HG02610 (cell line): ENCODE results near the gene GPATCH11.

Experiments used
- ATAC-seq: cut with Tn5 transposase; IDR thresholded peaks from one replicate; pipeline ENCODE4 v1.9.1; 2021; ENCODE audit warnings: mild to moderate bottlenecking, moderate library complexity; ENCODE audit not compliant: unreplicated experiment

GPATCH11 gene

DNA sequence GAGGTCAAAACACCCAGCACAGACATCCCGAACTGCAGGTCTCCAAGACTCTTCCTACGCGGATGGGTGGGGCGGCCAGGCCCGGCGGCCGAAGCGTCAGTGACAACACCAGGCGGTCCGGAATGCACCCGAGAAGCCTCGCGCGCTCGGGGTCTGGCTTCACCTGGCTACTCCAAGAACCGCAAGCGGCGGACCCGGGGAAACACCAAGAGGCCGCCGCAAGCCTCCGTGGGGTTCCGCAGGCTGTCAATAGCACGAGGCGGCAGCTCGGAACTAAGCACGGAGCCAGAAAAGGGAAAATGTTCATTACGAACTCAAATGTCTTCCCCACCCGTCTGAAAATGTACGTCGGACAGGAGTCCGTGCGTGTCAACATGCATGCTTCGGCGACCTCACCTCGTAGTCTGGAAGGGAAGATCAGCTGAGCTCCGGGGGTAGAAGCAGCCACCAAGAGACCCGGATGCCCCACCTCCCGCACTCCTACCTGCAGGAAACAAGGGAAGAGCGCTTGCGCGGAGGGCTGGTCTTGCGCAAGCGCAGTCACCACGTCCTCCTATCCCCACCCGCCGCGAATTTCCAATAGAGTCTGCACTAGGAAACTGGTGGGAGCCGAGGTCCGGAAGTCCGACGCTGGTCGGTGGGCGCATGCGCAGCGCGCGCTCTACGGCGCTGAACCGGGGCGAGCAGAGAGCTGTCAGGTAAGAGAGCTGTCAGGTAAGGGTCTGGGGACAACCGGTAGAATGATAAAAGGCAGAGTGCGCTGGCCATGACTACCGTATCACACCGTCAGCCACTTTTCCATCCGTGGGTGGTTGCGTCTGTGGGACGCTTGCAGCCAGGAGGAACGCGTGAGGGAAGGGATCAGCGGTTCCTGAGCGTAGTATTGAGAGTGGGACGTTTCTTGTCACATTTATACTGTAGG is at the start of gene GPATCH11, which contains the start of gene HEATR5B:
GPATCH11 (plus strand) TSS at position 646 of the 922 bp plus-strand sequence. CDS start 3,864 bp downstream, outside the sequence.
HEATR5B (minus strand) TSS at position 500 of the 922 bp plus-strand sequence. CDS start 958 bp downstream, outside the sequence.
- peak; percentile 86 for ATAC-seq

DNA sequence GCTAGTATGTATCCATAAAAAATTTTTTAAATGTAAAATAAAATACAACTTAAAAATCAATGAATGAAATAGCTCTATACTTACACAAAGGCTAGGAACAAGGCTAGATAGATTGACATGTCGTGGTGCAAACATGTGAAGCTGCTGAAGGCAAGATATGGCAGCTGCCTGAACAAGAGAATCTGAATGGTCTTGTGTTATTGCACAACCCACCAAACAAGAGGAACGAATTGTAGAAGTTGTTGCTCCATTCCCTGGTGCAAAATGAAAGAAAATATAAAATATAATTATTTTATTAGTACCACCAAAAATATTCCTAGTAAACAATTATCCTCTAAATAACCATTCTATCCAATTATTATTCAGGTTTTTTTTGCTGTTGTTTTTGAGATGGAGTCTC is 46.5 kb upstream of the GPATCH11 start:
- no peak for ATAC-seq

DNA sequence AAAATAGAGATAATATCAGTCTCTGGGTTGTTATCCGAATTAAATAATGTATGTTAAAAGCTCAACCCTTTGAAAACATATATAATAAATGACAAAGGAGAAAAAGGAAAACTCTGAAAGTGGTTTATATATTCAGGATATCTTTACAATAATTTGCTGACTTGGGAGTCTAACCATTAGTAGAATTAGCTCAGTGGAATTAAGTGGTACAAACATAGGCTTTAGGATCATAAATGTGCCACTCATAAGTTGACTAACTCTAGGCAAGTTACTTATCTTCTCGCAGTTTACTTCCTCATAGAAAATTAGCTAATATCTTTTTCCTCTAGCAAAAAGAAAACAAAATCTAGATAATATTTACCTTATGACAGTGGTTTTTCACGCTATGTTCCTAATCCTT is 44.7 kb upstream of the GPATCH11 start:
- ATAC-seq = no peak

DNA sequence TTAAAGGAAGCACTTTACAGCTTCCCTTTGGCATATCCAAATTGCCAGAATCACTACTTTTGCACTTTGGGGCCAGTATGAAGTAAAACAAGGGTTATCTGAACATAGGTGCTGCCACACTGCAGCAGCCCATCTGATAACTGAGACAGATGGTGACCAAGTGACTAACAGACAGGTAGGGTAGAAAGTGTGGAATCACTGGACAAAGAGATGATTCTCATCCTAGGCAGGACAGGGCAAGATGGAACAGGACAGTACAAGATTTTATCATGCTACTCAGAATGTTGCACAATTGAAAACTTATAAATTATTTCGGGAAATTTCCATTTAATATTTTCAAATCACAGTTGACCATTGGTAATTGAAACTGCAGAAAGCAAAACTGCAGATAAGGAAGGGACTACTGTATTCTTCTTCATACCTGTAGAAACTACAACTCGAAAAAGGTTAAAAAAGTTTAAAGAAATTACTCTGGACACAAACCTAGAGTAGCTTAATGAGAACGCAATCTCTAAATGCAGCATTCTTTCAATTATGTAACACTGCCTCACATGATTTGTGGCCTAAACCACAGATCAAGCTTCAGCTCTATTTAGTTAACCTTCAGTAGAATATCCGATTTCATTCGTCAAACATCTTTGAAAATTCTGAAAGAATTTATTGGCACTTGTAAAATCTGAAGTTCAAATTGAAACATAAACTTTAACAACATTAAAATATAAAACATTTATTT is 31.6 kb upstream of the GPATCH11 start:
- no peak for ATAC-seq

DNA sequence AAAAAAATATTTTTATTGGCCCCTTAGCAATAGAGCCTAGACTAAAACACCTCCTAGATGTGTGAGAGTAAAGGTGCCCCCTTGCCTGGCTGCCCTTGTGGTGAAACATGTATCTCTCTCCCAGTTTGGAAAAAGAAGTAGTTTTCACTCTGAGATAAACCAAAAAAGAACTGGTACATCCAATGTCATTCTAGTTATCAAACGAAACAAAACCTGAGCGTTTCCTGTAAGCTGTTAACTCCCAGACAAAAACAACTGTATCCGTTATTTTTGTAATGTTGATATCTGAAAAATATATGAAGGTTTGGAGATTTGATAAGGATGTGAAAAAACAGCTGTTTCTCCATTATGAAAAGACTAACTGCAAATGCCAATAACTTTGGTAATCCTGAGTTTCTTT is 24.5 kb upstream of the GPATCH11 start:
- ATAC-seq = no peak

DNA sequence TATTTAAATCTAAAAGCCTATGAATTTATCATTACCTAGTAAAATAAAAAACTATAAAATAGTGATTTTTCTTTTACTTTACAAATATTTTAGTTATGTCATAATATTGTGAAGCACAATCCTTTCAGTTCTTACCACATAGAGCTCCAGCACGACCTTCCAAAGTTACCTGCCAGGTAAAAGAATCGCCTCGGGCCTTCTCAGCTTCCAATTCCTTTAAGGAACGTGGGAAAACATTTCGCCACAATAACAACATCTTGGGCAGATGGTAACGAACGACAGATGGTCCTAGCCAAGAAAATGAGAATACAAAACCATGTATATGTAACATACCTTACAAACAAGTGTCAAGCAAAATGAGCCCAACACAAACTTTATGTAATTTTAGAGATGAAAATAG is 23.9 kb upstream of the GPATCH11 start:
- ATAC-seq = no peak

DNA sequence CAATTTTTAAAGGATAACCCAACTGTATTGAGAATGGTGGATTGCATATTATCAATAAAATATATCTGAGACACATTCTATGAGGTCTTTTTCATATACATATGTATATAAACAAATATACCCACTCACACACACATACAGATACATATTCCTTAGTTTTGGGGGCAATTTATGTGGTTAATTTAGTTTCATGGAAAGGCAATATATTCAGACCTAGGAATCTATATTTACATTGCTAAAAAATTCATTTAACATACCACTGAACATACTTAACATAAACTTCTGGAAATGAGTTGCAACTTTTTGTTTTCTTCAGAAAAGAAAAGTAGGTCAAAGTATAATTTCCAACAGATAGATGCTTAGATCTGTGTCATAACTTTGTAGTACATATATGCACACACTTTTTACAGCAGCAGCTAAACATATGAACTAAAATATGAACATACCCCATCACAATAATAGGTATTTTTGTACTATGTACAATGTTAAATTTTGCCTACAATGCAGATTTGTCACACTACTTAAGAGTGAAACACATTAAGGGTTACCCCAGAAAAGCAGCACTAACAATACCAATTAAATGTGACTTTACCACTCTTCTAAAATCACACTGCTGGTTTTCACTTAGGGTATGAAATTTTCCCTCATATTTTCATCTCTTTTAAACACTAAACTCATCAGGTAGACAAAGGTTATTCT is 23.2 kb upstream of the GPATCH11 start:
- no peak for ATAC-seq

DNA sequence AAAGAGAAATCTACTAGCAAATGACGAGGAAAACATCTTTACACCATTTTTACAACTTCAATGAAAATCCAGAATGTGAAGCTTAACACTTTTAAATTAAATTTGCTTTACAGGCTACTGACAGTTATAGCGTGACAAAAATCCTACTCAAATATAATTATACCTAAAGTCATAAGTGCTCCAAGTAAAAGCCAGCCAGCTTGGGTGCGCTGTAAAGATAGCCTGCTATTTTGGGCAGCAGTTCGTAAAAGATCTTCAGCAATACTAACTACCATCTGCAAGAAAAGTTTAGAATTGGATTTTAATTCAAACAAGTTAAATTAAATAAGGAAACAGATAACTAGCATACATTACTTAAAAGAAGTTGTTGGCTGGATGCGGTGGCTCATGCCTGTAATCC is 22.5 kb upstream of the GPATCH11 start:
- no peak for ATAC-seq

DNA sequence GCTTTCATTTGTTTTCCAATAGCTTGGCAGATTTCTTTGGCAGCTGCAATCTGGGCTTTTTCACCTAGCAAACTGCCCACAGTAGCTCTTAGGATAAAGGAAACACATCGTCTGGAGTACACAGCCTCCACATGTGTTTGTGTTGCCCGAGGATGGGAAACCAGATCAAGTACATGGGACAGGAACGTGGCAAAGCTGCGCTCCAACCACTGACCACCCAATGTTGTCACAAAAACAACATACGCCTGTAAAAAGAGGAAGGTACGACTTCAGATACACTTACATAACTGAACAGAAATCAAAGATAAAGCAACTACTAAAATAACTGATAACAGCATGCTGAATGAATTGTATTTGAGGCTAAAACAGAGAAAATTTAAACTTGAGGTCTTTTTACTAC is 15.6 kb upstream of the GPATCH11 start:
- ATAC-seq = no peak

DNA sequence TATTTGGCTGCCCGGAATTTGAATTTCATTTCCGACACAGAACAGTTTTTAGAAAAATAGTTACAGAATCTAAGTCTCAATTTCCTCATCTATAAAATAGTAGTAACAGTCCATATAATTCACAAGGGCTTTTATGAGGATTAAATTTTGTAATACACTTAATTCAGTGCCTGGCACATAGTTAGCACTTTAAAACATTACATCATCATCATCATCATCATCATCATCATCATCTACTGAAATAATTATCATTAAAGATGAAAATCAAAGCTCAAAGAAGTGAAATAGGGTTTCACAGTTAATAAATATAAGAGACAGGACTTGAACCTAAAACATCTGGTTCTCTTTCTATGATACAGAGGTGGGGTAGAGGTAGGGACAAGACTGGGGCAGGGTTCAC is 13.4 kb upstream of the GPATCH11 start:
- no peak for ATAC-seq

DNA sequence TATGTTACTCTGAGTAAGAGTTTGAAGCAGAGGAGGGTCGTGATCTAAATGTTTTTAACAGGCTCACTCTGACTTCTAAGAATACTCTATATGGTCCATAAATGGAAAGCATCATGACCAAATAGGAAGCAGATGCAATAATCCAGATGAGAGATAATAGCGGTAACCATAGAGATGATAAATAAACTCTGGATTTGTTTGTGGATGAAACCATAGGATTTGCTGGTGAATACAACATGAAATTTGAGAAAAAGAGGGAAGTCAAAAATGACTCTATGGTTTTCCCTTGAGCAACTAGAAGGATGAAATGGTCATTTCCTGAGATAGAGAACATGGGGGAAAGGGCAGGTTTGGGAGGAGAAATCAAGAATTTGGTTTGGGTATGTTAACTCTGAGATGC is 4.1 kb upstream of the GPATCH11 start:
- no peak for ATAC-seq

DNA sequence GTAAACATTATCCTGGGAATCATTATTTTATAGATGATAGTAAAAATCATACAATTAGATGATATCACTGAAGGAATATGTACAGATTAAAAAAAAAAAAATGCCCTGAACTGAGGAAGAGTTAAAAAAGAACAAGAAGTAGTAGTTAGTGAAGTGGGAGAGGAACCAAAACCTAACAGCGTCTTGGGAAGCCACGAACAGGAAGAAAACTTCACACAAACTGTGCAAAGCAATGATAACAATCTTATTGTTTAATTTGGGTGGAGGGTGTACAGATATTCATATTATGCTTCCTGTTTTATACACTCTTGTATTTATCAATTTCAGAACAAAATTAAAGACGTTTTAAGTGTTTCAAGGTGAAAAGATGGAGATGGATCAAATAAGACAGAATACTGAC is 3.6 kb upstream of the GPATCH11 start:
- no peak for ATAC-seq

DNA sequence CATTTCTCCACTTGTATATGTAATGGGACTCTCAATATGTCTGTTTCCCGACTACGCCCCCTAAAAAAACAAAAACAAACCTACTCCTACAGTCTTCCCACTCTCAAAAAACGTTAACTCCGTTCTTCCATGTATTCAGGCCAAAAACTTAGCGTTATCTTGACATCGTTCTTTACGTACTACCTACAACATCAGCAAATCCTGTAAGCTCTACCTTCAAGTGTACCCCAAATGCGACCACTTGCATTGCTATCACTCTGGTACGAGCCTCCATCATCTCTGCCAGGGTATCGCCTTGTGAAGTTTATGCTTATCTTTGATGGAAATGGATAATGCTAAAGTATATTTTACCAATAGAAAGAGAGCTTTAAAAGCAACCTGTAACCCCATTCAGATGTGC is 479 bp downstream of the GPATCH11 start:
- ATAC-seq = no peak

DNA sequence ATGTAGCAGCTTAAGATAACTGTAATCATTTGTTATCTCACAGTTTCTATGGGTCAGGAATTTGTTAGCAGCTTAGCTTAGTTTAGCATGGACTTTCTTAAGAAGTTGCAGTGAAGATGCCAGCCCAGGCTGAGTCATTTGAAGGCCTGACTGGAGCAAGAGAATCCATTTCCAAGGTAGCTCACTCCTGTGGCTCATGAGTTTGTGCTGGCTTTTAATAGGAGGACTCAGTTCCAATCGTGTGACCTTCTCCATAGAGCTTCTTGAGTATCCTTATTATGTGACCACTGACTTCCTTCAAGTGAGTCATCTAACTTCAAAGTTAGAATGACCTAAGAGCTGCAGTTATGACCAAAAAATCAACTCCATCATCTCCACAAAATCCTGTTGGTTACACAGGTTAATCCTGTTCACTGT is 1.4 kb downstream of the GPATCH11 start:
- ATAC-seq = no peak

DNA sequence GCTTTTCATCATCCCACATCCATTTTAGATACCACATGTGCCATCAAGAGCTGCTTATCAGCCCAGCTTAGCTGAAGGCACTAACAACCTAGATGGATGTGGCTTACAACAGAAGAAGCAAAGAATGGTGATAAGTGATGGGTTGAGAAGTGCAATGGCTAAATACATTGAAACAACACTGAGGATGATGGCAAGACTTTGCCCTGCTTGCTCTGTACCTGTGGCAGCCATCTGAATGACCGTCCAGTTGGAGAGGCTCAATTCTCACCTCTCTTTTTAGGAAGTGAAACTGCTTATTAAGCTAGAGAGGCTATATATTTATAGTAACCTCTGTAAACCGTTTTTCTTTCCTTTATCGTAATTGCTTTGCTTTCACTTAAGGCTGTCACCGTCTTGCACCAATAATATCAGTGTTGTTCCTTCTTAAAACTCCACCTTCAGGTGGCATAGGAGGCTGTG is 5.7 kb downstream of the GPATCH11 start:
- ATAC-seq = peak; percentile 81

DNA sequence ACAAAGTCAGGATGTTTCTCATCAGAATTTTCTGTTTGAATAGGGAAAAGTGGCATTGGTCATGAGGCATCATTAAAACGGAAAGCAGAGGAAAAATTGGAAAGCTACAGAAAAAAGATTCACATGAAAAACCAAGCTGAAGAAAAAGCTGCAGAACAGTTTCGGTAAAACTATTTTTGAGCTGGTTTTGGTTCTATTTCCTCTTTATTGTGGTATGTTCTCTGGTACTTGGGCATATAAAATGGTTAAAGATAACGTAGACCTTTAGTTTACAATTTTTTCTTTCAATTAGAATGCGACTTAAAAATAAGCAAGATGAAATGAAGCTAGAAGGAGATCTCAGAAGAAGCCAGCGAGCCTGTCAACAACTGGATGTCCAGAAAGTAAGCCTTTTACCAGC is 7.6 kb downstream of the GPATCH11 start:
- no peak for ATAC-seq

DNA sequence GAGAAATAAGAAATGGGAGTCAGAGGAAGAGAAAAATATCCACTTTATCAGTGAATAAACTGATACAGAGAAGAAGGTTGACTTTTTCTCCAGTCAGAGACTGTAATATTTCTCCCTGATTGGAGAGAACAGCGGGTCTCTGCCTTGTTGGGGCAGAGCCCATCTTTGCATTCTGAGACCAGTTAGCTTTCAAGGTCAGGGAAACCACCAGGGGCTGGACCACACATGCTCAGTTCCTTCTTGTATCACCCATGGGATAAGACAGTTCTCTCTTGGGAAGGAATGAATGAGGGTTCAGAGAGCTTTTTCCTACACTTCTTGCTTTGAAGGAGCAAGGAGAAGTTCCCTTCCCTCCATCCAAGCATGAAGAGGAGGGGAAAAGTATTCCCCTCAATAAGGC is 12.2 kb downstream of the GPATCH11 start:
- no peak for ATAC-seq

DNA sequence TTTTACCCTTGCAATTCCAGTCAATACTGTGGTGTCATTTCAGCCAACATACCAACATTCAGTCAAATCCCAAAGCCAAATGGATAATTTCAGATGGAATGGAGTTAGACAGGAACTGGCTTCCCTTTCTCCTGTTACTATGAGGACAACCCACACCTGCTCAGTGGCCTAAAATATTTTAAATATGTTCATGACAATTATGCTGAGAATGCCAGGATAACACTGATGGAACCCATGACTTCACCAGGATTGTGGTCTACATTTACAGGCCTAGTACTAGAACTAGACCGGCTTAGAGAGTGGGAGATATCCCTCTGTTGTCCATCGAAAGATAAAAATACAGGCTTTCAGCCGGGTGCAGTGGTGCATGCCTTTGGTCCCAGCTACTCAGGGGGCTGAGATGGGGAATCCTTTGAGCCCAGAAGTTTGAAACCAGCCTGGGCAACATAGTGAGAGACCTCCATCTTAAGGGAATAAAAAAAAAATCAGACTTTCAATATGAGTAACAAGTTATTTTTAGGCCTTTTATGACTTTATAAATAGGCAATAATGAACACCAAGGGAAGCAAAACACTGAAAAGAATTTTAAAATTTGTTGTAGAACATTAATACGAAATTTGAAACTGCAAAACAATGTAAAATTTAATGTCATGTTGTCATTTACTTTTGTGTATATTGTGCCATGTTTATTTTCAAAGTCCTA is 14.2 kb downstream of the GPATCH11 start:
- no peak for ATAC-seq

DNA sequence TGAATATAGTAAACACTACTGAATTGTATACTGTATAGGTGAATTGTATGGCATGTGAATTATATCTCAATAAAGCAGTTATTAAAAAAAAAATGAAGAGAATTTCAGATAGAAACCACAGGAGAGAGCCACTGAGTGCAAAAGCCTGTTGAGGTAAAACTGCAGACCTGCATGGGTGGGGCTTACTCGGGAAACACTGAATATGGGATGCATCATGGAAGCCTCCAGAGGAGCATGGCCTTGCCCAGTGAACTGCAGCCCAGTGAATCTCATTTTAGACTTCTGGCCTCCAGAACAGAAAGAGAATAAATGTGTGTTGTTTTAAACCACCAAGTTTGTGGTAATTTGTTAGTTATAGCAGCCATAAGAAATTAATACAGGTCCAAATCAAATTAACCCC is 15.7 kb downstream of the GPATCH11 start:
- ATAC-seq = no peak

DNA sequence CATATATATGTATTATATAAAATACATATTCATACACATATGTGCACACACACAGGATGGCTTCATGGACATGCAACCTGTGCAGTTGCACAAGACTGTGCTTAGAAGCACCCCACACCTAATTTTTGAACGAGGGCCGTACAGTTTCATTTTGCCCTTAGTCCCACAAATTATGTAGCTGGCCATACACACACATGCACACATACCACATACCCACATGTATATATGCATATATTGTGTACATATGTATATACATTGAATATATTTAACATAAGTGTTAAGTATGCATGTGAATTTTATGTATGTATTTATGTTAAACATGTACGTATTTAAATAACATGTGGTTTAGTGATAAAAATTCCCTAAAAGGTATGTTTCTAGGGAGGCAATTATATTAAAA is 18.3 kb downstream of the GPATCH11 start:
- ATAC-seq = no peak

DNA sequence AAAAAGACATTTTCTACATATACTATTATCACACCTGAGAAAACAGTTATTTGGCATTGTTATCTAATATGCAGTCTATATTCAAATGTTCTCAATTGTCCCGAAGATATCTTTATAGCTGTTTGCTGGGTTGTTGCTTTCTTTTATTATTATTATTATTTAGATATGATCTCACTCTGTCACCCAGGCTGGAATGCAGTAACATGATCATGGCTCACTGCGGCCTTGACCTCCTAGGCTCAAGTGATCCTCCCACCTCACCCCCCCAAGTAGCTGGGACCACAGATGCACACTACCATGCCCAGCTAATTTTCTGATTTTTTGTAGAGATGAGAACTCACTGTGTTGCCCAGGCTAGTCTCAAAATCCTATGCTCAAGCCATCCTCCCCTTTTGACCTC is 19.9 kb downstream of the GPATCH11 start:
- no peak for ATAC-seq
